Neural progenitor cell (in vitro differentiated cells): ENCODE data around the gene FKBP10. TPM values are rescaled to one million over a fixed set of nuclear protein-coding genes. Genes with fewer than 3 reads are reported as not detected.

ENCODE experiments used
- DNase-seq: peaks from one replicate; pipeline ENCODE4 v3.0.0-alpha.2; 2016; ENCODE audit warnings: low spot score
- H2AFZ ChIP-seq: fragments of 200-600 bp; sonication (generic); replicated peaks from 2 replicates; pipeline ENCODE4 v1.6.1; 2016; ENCODE audit warnings: antibody characterized with exemption
- H3F3A ChIP-seq: fragments of 200-600 bp; sonication (generic); 2 replicates; pipeline ENCODE4 v1.6.1; 2016; ENCODE audit warnings: antibody characterized with exemption, low read depth
- H3K27ac ChIP-seq: fragments of 200-600 bp; sonication (generic); 2 replicates; pipeline ENCODE4 v1.5.1; 2016; ENCODE audit warnings: mild to moderate bottlenecking
- H3K27me3 ChIP-seq: fragments of 200-600 bp; sonication (generic); 2 replicates; pipeline ENCODE4 v1.6.1; 2016; ENCODE audit warnings: mild to moderate bottlenecking, moderate library complexity
- H3K36me3 ChIP-seq: fragments of 200-600 bp; sonication (generic); 2 replicates; pipeline ENCODE4 v1.5.1; 2016
- H3K4me1 ChIP-seq: fragments of 200-600 bp; sonication (generic); 2 replicates; pipeline ENCODE4 v1.6.1; 2016; ENCODE audit warnings: mixed run types
- H3K4me2 ChIP-seq: fragments of 200-600 bp; sonication (generic); 2 replicates; pipeline ENCODE4 v1.6.1; 2016
- H3K4me3 ChIP-seq: fragments of 200-600 bp; sonication (generic); 2 replicates; pipeline ENCODE4 v1.5.1; 2016
- H3K79me2 ChIP-seq: fragments of 200-600 bp; sonication (generic); 2 replicates; pipeline ENCODE4 v1.6.1; 2016; ENCODE audit warnings: low read depth
- H3K9ac ChIP-seq: fragments of 200-600 bp; sonication (generic); 2 replicates; pipeline ENCODE4 v1.6.1; 2016
- H3K9me3 ChIP-seq: fragments of 200-600 bp; sonication (generic); 2 replicates; pipeline ENCODE4 v1.5.1; 2016; ENCODE audit warnings: low read depth
- H4K20me1 ChIP-seq: fragments of 200-600 bp; sonication (generic); 2 replicates; pipeline ENCODE4 v1.6.1; 2016; ENCODE audit warnings: low read depth
- H3K27ac Mint-ChIP-seq: 3 replicates; pipeline ENCODE4 v1.8.0; 2021; ENCODE audit warnings: mixed read lengths
- H3K27me3 Mint-ChIP-seq: 2 replicates; pipeline ENCODE4 v1.8.0; 2022; ENCODE audit warnings: low read depth, mild to moderate bottlenecking, inconsistent platforms, moderate library complexity, mixed read lengths; ENCODE audit not compliant: insufficient read depth
- H3K36me3 Mint-ChIP-seq: 3 replicates; pipeline ENCODE4 v1.8.0; 2021; ENCODE audit warnings: mixed read lengths
- H3K4me1 Mint-ChIP-seq: 3 replicates; pipeline ENCODE4 v1.8.0; 2021; ENCODE audit warnings: mixed read lengths
- H3K4me3 Mint-ChIP-seq: 3 replicates; pipeline ENCODE4 v1.8.0; 2021; ENCODE audit warnings: mild to moderate bottlenecking, moderate library complexity, mixed read lengths
- H3K9me3 Mint-ChIP-seq: 3 replicates; pipeline ENCODE4 v1.8.0; 2020; ENCODE audit warnings: mixed read lengths
- CTCF ChIP-seq: fragments of 200-600 bp; sonication (generic); IDR thresholded peaks from 2 replicates; pipeline ENCODE4 v1.5.1; 2017; ENCODE audit warnings: antibody characterized with exemption, mild to moderate bottlenecking
- EZH2 ChIP-seq: fragments of 200-600 bp; sonication (generic); IDR thresholded peaks from 2 replicates; pipeline ENCODE4 v1.6.1; 2017; ENCODE audit warnings: antibody characterized with exemption, mild to moderate bottlenecking, moderate library complexity
- EZH2phosphoT487 ChIP-seq: fragments of 200-600 bp; sonication (generic); IDR thresholded peaks from 2 replicates; pipeline ENCODE4 v1.6.1; 2017; ENCODE audit warnings: antibody characterized with exemption
- total RNA-seq: library from RNA; depleted of rRNA; stranded (reverse); fragments of >200 nt; gene quantifications from 2 replicates; pipeline ENCODE4 v1.2.3, GENCODE V29; 2015; ENCODE audit warnings: low replicate concordance

Gene FKBP10
- total RNA-seq, 1 donor from 2014 or later, result 108 TPM

- Mint-ChIP-seq H3K9me3 (no peaks in the 10 kb centered on the region), H3K27ac (no peak overlapping the region), H3K4me3 (no peak overlapping the region), H3K4me1 (peaks cover 1% of the 10 kb centered on the region), H3K27me3 (peaks cover 6% of the 10 kb centered on the region), H3K36me3 (peaks cover 32% of the 10 kb centered on the region)
- Histone ChIP-seq H3K9ac (no peak overlapping the region), H3K9me3 (no peaks in the 10 kb centered on the region), H3K27me3 (no peaks in the 10 kb centered on the region), H3K4me1 (no peaks in the 10 kb centered on the region), H3K4me2 (no peak overlapping the region), H3K36me3 (peaks cover 7% of the 10 kb centered on the region), H4K20me1 (peaks cover 15% of the 10 kb centered on the region), H3K4me3 (no peak overlapping the region), H3K79me2 (peaks cover 6% of the 10 kb centered on the region), H3K27ac (no peak overlapping the region), H3F3A (no peaks in the 10 kb centered on the region), H2AFZ (no peak overlapping the region)
- DNase-seq, result no peak
- TF ChIP-seq CTCF (no peak), EZH2 (no peak), EZH2phosphoT487 (no peak)
Measured at GRCh38 chr17:41767324-41768042, 45.3 kb upstream of the FKBP10 start.

GRCh38 chr17:41768682-41769288, 44.0 kb upstream of the FKBP10 start:
- Histone ChIP-seq H2AFZ (no peak overlapping the region), H3K9me3 (no peaks in the 10 kb centered on the region), H3K9ac (no peak overlapping the region), H3K27ac (no peak overlapping the region), H3K4me2 (no peak overlapping the region), H3K27me3 (no peaks in the 10 kb centered on the region), H3K4me3 (no peak overlapping the region), H3F3A (no peaks in the 10 kb centered on the region), H4K20me1 (peaks cover 28% of the 10 kb centered on the region), H3K36me3 (peaks cover 7% of the 10 kb centered on the region), H3K79me2 (peaks cover 19% of the 10 kb centered on the region), H3K4me1 (peaks cover 8% of the 10 kb centered on the region)
- H3K4me3 Mint-ChIP-seq, result no peak overlapping the region
- TF ChIP-seq EZH2, result no peak
- TF ChIP-seq CTCF, result no peak
- no peak for TF ChIP-seq EZH2phosphoT487
- no peaks in the 10 kb centered on the region for H3K9me3 Mint-ChIP-seq
- H3K36me3 Mint-ChIP-seq, result peaks cover 22% of the 10 kb centered on the region
- DNase-seq, result no peak
- peaks cover 4% of the 10 kb centered on the region for H3K27me3 Mint-ChIP-seq
- H3K4me1 Mint-ChIP-seq, result peaks cover 13% of the 10 kb centered on the region
- no peak overlapping the region for H3K27ac Mint-ChIP-seq

- H3K9me3 ChIP-seq, result no peaks in the 10 kb centered on the region
- H3K4me1 ChIP-seq, result peaks cover 15% of the 10 kb centered on the region
- Mint-ChIP-seq H3K27me3 (peaks cover 4% of the 10 kb centered on the region), H3K9me3 (no peaks in the 10 kb centered on the region), H3K27ac (no peak overlapping the region), H3K36me3 (peaks cover 18% of the 10 kb centered on the region), H3K4me3 (no peak overlapping the region), H3K4me1 (peaks cover 18% of the 10 kb centered on the region)
- H3K27ac ChIP-seq, result no peak overlapping the region
- peaks cover 2% of the 10 kb centered on the region for H3F3A ChIP-seq
- peaks cover 34% of the 10 kb centered on the region for H4K20me1 ChIP-seq
- peaks cover 7% of the 10 kb centered on the region for H3K36me3 ChIP-seq
- H3K4me2 ChIP-seq, result no peak overlapping the region
- no peak for DNase-seq
- H3K27me3 ChIP-seq, result no peaks in the 10 kb centered on the region
- no peak overlapping the region for H3K4me3 ChIP-seq
- H2AFZ ChIP-seq, result no peak overlapping the region
- peaks cover 26% of the 10 kb centered on the region for H3K79me2 ChIP-seq
- H3K9ac ChIP-seq, result no peak overlapping the region
- TF ChIP-seq CTCF, result no peak
- TF ChIP-seq EZH2, result no peak
- no peak for TF ChIP-seq EZH2phosphoT487
Measured at GRCh38 chr17:41769346-41769862, 43.4 kb upstream of the FKBP10 start.
